ENCODE results near the gene ZSWIM4.

The ZSWIM4 gene
- total RNA-seq, result 1.0 to 9.2 (median 2.2) reads per million in 18 experiments

DNA sequence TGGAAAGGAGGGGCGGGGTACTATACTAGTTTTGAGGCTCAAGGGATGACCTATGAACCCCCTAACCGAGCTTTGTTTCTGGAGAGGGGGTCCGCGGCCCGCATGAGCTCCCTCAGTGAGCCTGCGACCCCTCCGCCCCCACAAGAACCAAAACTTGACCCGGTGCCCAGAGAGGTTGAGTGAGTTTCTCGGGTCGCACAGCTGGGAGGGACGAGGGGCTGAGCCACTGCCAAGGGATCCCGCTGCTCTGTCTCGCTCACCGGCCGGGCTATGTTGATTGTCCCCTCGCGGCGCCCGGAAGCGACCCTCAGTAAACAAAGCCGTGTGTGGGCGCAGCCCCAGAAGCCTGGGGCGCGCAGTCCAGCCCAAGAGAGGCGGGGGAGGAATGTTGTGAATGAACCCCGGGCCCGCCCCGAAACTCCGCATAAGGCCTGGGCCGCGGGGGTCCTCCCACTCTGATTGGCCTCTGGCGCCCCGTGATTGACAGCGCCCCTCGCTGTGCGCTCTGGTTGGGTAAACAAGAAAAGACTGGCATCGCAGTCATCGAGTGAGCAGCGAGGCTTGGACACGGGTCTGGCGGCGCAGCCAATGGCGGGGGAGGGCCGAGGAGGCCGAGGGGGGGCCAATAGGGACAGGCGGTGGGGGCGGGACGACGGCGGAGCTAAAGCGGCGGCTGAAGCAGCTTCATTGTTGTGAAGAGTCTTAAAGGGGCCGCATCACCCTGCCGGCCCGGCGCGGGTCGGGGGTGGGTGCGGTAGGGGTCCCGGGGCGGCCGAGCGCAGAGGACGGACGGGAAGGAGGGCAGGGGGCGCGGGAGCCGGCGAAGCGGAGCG is at the start of gene ZSWIM4:
TSS of gene ZSWIM4 (plus strand) at position 687 of the 833 bp plus-strand sequence. CDS start 206 bp downstream, outside the sequence.
- DNase-seq, result peak; percentile 99

DNA sequence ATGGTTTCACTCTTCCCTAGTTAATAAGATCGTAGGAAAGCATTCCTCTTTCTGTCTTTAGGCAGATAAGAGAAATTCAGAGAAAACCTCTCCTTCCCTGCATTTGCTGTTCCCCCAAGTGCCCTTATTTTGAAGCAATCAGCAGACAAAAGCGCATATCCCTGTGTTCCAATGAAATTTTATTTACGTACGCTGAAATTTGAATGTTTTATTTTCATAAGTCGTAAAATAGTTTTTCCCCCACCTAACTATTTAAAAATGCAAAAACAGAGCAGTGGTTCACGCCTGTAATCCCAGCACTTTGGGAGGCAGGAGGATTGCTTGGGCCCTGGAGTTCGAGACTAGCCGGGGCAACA is 48.2 kb upstream of the ZSWIM4 start:
- DNase-seq, result no peak

DNA sequence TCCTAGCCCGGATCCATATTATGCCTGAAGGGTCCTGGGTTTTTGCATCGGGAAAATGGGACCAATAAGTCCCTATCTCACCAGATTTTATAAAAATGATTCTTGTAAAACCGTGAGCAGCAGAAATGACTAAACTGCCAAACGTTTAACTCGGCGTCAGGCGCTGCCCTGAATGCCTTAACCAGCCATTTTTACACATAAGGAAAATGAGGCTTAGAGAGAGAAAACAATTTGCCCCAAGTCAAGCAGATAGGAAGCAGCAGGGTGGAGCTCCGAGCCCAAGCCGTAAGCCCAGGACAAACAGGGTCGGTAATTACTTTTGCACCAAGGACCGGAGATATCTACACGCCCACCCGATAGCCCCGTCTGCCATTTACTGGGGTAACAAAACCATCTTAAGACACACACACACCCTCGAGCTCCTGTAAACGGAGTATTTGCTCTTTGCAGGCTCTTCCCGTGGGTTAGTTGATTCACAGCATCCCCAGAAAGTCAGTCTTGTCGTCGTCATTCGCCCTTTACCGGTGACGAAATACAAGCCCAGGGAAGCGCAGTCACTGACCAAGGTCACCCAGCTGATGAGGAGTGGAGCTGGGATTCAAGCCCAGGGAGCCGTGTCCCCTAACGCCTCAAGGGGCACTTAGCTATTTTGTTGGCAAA is 46.9 kb upstream of the ZSWIM4 start:
- peak; percentile 14 to 52 for DNase-seq

DNA sequence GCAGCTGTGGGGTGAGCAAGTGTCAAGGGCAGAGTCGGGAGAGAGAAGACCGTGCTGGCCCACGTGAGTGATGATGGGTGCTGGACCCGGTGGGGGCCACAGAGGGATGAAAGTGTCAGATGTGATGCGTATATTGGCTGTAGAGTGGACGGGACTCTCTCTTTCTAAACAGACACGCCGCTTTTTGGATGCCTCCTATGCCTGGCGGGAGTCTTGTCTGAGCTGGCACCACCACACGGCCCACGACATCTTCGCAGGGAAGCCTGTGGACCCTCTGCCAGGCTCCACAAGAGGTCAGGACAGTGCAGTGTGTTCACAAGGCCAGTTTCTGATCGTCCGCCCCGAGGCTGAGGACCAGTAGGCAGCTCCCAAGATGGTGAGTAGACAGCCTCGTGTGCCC is 43.8 kb upstream of the ZSWIM4 start:
- DNase-seq, result no peak

DNA sequence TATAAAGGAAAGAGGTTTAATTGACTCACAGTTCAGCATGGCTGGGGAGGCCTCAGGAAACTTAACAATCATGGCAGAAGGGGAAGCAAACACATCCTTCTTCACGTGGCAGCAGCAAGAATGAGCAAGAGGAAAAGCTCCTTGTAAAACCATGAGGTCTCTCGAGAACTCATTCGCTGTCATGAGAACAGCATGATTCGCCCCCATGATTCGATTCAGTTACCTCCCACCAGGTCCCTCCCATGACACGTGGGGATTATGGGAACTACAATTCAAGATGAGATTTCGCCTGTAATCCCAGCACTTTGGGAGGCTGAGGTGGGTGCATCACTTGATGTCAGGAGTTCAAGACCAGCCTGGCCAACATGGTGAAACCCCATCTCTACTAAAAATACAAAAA is 41.6 kb upstream of the ZSWIM4 start:
- DNase-seq, result peak; percentile 54 to 65

DNA sequence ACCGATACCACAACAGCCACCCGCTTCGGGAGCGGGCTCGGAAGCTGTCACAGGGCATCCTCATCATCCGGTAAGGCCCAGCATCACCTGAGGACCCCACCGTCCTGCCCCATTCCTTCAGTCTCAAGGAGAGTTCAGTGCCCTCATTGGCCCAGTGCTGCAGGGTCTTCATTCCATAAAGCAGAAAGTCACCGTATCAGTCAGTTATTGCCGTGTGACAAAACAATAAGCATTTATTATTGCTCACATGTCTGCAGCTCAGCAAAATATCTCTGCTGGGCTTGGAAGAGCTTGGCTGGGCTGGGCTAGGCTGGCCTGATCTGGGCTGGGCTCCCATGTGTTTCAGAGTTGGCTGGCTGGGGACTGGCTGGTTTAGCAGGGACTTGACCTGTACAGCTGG is 39.0 kb upstream of the ZSWIM4 start:
- DNase-seq, result no peak

DNA sequence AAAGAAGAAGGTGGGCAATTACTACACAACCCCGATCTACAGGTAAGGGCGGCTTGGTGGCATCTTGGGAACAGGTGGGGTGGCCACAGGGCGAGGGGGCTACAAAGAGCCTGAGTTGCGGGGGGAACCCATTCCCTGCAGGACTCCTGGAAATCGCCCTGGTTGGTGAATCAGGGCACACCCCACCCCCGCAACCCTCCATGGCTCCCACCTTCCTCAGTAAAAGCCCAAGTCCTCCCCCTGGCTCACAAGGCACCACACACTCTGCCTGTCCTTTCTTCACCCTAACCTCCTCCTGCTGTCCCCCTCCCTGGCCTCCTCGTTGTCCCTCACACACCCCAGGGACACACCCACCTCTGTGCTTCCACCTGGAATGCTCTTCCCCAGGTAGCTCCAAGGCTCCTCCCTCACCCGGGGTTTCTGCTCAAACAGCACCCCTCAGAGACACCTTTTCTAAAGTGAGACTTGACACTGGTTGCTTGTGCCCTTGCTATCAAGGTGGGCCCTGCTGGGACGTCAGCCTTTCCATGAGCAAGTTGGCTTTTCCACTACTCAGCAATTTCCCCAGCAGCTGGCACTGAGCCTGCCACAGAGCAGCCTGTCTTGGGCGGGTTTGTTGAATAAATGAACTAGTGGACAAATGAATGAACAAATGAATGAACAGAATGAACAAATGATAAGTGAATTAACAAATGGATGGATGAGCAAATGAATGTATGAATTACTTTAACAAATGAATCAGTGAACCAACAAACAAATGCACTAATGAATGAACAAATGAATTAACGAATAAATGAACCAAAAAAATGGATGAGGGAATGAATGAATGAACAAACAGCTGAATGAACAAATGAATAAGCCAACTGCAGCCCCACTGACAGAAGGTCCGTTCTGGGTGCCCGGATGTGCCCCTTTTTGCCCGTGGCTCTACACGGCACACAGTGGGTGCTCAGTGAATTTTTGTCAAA is 37.2 kb upstream of the ZSWIM4 start:
- DNase-seq, result no peak

DNA sequence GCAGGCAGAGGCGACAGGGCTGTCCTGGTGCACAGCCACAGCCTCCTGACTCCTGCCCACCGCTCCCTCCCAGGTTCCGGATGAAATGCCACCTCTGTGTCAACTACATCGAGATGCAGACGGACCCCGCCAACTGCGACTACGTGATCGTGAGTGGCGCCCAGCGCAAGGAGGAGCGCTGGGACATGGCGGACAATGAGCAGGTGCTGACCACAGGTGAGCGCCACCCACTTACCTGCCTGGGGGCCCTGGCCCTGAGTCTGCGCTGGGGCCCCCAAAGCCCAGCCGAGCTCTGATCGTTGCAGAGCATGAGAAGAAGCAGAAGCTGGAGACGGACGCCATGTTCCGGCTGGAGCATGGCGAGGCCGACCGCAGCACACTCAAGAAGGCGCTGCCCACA is 36.4 kb upstream of the ZSWIM4 start:
- no peak for DNase-seq

DNA sequence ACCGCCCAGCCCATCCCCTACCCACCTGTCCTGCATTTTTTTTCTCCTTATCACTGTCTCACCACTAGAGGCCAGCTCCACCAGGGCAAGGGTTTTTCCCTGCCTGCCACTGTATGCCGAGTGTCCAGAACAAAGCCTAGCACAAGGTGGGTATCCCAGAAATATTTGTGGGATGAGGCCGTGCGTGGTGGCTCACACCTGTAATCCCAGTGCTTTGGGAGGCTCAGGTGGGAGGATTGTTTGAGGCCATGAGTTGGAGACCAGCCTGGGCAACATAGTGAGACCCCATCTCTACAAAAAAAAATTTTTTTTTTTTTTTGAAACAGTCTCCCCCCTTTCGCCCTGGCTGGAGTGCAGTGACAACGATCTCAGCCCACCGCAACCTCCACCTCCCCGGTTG is 33.8 kb upstream of the ZSWIM4 start:
- DNase-seq, result no peak

DNA sequence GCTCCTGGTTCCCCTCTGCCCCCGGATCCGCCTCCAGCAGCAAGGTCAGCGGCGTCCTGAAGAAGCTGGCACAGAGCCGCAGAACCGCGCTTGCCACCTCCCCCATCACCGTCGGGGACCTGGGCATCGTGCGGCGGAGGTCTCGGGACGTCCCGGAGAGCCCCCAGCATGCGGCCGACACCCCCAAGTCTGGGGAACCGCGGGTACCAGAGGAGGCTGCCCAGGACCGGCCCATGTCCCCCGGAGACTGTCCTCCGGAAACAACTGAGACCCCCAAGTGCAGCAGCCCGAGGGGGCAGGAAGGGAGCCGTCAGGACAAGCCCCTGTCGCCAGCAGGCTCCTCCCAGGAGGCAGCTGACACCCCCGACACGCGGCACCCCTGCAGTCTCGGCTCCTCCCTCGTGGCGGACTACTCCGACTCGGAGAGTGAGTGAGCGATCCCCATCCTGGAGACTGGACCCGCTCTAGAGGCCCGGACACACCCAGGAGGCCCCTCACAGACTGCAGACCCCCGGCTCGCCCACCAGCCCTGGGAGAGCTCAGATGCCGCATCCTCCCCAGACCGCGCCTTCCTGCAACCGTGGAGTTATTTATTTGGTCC is 32.5 kb upstream of the ZSWIM4 start:
- DNase-seq, result no peak

DNA sequence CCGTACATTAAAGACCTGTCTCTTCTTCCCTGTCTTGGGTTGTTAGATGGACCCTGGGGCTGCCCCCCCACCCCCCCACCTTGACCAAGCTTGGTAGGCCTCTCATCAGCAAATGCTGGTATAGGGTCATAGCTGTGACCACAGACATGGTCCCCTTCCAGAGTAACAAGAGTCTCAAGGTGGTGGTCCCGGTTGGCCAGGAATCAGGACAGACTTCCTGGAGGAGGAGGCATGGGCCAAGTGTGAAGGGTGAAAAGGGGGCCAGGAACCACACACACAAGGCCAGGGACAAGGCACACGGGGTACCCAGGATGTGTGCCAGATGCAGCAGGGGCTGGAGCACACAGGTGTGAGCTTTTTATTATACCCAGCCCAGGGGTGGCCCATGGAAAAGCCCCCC is 32.0 kb upstream of the ZSWIM4 start:
- DNase-seq, result no peak

DNA sequence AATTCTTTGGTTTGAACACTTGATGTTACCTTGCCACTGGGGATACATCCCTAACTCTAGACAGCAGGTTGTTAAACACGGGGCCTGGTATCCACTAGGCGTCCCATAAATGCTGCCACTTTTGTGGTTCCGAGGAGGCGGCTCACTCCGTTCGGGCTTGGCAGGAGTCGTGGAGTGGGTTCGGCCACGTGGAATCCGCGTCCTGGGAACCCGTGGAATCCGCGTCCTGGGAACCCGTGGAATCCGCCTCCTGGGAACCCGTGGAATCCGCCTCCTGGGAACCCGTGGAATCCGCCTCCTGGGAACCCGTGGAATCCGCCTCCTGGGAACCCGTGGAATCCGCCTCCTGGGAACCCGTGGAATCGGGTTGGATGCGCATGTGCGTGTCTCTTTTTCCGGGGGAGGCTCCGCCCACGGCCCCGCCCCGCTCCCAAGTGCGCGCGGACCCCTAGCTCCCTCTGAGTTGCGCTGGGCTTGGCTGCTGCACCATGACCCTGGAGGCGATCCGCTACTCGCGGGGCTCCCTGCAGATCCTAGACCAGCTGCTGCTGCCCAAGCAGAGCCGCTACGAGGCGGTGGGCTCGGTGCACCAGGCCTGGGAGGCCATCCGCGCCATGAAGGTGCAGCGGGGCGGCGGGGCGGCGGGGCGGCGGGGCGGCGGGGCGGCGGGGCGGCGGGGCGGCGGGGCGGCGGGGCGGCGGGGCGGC is 31.0 kb upstream of the ZSWIM4 start, which contains the start of gene MRI1:
TSS of gene MRI1 (plus strand) at position 422 of the 707 bp plus-strand sequence. CDS start at position 489, 67 bp downstream.
- peak; percentile 42 to 68 for DNase-seq

DNA sequence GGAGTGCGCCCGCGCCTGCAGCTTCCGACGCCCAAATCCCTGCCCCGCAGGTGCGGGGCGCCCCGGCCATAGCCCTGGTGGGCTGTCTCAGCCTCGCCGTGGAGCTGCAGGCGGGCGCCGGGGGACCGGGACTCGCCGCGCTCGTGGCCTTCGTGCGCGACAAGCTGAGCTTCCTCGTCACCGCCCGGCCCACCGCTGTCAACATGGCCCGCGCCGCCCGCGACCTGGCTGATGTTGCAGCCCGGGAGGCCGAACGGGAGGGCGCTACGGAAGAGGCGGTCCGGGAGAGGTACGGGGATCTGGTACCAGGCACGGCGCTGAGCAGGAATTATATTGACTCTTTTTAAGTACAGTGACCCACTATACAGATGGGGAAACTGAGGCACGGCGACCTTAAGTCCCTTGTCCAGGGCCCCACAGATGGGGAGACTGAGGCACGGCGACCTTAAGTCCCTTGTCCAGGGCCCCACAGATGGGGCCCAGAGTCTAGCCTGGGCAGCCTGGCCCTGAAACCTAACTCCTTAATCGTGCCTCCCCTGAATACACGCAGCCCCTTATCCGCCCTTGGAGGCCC is 30.3 kb upstream of the ZSWIM4 start:
- peak; percentile 21 to 47 for DNase-seq

DNA sequence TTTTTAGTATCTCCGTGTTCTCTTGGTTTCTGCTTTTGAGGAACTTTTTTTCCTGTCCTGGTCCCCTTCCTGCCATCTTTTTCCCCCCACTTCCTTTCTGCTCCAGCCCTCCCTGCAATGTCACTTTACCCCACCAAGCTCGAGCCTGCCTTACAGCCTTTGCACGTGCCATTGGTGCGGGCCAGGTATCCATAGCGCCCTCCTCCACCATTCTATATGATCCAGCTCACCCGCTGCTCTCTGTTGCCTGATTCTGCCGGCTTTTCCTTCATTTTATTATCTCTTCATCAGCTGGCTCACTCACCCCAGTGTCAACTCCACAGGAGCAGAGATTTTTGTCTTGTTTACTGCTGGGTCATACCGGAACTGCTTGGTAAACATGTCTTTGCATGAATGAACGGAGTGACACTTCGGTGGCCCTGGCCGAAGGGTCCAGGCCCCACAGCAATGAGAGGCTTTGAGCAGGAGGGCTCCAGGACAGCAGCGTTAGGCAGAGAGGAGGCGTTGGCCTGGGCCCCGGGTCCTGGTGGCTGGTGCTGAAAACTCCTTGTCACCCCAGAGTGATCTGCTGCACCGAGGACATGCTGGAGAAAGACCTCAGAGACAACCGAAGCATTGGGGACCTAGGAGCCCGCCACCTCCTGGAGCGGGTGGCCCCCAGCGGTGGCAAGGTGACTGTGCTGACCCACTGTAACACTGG is 29.7 kb upstream of the ZSWIM4 start:
- DNase-seq, result no peak

DNA sequence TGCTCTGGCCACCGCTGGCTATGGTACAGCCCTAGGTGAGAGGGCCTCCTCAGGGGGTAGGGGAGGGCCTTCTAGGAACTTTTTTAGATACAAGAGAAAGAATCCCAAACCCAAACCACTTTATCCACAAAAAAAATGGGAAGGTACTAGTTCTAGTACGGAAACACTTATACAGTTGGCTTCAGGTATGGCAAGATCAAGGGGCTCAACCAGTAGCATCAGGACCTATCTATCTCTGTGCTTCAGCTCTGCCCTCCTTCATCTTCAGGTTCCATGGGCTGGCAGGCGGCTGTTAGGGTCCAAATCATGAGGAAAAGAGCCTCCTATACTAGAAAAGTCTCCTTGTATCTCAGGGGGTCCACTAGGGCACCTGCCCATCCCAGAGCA is 29.2 kb upstream of the ZSWIM4 start:
- no peak for DNase-seq

DNA sequence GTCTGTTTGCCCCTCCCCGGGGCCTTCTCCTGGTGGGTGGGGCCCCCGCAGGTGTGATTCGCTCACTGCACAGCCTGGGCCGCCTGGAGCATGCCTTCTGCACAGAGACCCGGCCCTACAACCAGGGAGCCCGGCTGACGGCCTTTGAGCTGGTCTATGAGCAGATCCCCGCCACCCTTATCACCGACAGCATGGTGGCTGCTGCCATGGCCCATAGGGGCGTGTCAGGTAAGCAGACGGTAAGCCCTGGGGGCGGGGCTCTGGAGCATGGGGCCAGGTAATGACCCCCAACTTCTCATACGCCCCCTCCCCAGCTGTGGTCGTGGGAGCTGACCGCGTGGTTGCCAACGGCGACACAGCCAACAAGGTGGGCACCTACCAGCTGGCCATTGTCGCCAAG is 26.7 kb upstream of the ZSWIM4 start:
- DNase-seq, result no peak

DNA sequence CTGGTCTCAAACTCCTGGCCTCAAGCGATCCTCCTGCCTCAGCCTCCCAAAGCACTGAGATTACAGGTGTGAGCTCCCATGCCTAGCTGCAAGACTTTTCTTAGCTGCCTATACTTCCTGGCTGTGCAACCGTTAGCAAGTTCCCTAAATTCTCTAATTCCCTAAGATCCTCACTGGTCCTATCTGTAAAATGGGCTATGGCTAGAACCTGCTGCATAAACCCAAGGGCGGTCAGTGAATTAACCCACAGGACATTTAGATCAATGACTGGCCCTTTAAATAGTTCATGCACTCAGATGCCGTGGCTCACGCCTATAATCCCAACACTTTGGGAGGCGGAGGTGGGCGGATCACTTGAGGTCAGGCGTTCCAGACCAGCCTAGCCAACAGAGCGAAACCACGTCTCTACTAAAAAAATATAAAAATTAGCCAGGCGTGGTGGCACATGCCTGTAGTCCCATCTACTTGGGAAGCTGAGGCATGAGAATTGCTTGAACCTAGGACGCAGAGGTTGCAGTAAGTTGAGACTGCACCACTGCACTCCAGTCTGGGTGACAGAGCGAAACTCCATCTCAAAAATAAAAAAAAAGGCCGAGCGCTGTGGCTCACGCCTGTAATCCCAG is 25.1 kb upstream of the ZSWIM4 start:
- no peak for DNase-seq

DNA sequence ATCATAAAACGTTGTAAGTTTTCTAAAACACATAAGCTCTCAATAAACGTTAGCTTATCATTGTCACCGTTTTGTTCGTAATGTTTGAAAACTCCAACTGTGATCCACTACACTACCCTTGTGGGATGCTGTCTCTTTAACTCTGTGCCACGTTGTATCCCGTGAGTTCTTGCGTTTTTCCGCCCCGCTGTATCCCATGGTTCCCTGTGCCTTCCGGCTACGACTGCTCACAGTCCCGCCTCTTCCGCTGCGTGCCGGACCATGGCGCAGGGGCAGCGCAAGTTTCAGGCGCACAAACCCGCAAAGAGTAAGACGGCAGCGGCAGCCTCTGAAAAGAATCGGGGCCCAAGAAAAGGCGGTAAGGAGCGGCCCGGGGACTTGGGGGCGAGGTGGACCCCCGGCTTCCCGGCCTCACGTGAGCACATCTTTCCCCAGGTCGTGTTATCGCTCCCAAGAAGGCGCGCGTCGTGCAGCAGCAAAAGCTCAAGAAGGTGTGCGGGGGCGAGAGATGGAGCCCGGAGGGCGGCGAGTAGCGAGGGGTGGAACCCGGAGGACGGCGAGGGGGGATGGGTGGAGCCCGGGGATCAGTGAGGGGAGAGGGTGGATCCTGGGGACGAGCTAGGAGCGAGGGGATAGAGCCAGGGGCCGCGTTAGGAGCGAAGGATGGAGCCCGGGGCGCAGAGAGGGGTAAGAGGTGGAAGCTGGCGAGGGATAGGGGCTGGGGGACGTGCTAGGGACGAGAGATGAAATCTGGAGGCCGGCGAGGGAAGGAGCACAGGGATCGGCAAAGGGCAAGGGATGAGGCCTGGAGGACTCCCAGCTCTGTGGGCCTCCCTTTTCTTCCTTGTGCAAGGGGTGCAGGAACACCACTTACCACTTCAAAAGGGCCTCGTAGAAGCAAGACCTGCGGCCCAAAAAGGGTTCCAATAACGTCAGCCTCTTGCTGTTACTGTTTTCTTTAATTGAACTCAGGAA is 20.7 kb upstream of the ZSWIM4 start, which contains the start of gene C19orf53:
TSS of gene C19orf53 (plus strand) at position 240 of the 975 bp plus-strand sequence. CDS start at position 262, 22 bp downstream.
- DNase-seq, result peak; percentile 92 to 93

DNA sequence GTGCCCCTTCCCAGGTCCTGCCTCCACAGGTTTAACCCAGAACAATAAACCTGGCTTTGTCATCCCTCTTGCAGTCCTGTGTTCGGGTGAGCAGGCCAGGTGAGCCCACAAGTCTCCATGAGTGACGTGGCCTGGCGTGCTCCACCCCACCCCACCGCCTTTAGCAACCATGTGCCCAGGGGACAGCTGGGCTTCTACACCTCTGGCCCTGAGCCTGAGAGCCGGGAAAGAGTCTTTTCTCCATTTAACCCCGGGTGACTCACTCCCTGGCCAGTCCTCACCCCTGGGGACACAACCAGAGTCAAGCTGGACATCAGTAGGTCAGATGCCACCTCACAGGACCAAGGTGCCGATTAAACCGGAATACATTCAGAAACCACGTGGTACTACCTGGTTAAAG is 16.8 kb upstream of the ZSWIM4 start:
- DNase-seq, result no peak

Measured in inflammatory macrophage (primary cell).